Glutamatergic neuron (in vitro differentiated cells): ENCODE results near the gene SCAMP4. TPM values are rescaled to one million over a fixed set of nuclear protein-coding genes. Genes with fewer than 3 reads are reported as not detected.
A peak's percentile ranks its signal among the peaks of the same experiment; 100 is the strongest.

Source experiments
- DNase-seq: peaks from one replicate; pipeline ENCODE4 v3.0.0; 2022
- H3K27ac Mint-ChIP-seq: one replicate; pipeline ENCODE4 v1.8.0; 2020; ENCODE audit warnings: mild to moderate bottlenecking, mixed read lengths, inconsistent platforms; ENCODE audit not compliant: unreplicated experiment
- H3K27me3 Mint-ChIP-seq: one replicate; pipeline ENCODE4 v1.8.0; 2020; ENCODE audit warnings: mild to moderate bottlenecking, moderate library complexity, mixed read lengths, inconsistent platforms; ENCODE audit not compliant: unreplicated experiment
- H3K36me3 Mint-ChIP-seq: one replicate; pipeline ENCODE4 v1.8.0; 2020; ENCODE audit warnings: mild to moderate bottlenecking, mixed read lengths, inconsistent platforms; ENCODE audit not compliant: unreplicated experiment
- H3K4me1 Mint-ChIP-seq: one replicate; pipeline ENCODE4 v1.8.0; 2020; ENCODE audit warnings: mild to moderate bottlenecking, low read depth, mixed read lengths, inconsistent platforms; ENCODE audit not compliant: unreplicated experiment
- H3K4me3 Mint-ChIP-seq: one replicate; pipeline ENCODE4 v1.8.0; 2020; ENCODE audit warnings: mild to moderate bottlenecking, mixed read lengths, inconsistent platforms; ENCODE audit not compliant: unreplicated experiment
- H3K9me3 Mint-ChIP-seq: one replicate; pipeline ENCODE4 v1.8.0; 2020; ENCODE audit warnings: mild to moderate bottlenecking, moderate library complexity, mixed read lengths, inconsistent platforms; ENCODE audit not compliant: unreplicated experiment
- total RNA-seq: library from RNA; stranded (reverse); fragmentation: NEBNext Ultra II Directional; extraction: Animal tissue kit (Norgen Biotek cat#: 25700); gene quantifications from one replicate; pipeline ENCODE4 v1.2.1, GENCODE V29; 2021; ENCODE audit not compliant: unreplicated experiment
- TF ChIP-seq, protein P1 (sequence below): fragments of 200-600 bp; sonication (generic); IDR thresholded peaks from one replicate; pipeline ENCODE4 v1.5.0; 2021; ENCODE audit not compliant: partially characterized antibody, unreplicated experiment

SCAMP4 gene
- total RNA-seq, 1 donor from 2014 or later: 66.3 TPM

DNA sequence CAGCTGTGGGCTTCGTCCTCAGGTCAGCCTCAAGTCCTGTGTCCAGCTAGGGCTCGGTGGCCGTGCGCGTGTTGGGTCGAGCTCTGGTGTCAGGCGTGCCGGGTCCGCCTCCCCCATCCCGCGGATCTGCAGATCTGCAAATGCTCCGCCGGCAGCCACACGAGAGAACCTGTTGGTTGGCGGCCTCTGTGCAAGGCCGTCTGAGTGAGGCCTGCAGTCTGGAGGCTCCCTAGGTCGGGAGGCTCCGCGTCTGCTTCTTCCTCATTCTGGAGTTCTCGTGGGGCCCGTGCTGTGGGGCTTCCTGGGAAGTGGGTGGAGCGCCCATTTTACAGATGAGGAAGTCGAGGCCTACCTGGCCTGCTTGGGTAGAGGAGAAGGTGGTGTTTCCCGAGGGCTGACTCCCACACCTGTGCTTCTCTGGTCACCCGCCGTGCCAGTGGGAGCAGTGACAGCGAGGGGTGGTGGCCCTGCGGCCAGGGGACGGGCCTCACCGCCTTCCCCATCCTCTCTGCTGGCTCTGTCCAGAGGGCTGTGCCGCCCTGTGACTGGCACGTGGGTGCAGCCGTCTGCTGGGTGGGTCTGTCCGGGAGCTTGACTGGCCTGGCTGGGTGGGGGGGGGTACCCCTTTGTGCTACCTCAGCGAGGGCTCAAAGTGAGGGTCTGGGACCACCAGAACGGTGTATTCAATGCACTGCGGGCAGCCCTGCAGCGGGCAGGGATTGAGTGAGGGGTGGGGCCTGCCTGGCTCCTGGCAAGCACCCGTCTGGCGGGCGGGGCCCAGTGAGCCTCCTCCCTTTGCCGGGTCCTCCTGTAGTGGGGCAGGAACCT, 39.1 kb downstream of the SCAMP4 start:
- H3K27me3 Mint-ChIP-seq: peaks cover 14% of the 10 kb centered on the region
- H3K4me3 Mint-ChIP-seq: no peak overlapping the region
- peaks cover 17% of the 10 kb centered on the region for H3K4me1 Mint-ChIP-seq
- peaks cover 14% of the 10 kb centered on the region for H3K9me3 Mint-ChIP-seq
- H3K27ac Mint-ChIP-seq: no peak overlapping the region
- H3K36me3 Mint-ChIP-seq: no peaks in the 10 kb centered on the region
- no peak for DNase-seq
- TF ChIP-seq, protein P1, sequence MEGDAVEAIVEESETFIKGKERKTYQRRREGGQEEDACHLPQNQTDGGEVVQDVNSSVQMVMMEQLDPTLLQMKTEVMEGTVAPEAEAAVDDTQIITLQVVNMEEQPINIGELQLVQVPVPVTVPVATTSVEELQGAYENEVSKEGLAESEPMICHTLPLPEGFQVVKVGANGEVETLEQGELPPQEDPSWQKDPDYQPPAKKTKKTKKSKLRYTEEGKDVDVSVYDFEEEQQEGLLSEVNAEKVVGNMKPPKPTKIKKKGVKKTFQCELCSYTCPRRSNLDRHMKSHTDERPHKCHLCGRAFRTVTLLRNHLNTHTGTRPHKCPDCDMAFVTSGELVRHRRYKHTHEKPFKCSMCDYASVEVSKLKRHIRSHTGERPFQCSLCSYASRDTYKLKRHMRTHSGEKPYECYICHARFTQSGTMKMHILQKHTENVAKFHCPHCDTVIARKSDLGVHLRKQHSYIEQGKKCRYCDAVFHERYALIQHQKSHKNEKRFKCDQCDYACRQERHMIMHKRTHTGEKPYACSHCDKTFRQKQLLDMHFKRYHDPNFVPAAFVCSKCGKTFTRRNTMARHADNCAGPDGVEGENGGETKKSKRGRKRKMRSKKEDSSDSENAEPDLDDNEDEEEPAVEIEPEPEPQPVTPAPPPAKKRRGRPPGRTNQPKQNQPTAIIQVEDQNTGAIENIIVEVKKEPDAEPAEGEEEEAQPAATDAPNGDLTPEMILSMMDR: no peak

DNA sequence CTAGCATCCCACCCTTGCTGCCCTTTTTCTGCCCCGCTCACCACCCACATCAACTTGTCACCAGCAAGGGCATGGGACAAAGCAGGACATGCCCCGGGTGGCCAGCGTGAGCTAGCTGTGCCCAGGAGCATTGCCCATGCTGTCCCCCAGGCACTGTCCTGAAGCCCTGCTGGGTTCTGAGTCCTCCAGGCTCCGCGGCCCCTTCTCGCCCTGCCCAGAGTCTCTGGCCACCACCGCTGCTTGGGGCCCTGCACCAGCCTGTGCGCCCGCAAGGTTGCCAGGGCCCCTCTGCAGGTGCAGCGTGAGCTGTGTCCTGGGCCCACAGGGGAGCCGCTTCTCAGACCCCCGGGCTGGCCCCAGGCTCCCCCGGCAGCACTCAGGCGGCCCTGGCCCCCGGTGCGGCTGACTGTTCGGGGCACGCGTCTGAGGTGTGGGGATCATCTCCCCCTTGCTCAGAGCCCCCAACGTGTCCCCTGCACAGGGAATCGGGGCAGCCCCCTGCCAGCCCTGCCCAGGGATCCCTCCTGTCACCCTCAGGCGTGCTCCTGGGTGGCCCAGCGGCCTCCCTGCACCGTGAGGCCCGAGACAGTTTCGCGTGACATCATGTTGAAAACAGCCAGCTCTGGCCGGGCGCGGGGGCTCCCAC, 39.8 kb downstream of the SCAMP4 start:
- TF ChIP-seq, protein P1: no peak
- no peak overlapping the region for H3K27ac Mint-ChIP-seq
- H3K4me1 Mint-ChIP-seq: peaks cover 15% of the 10 kb centered on the region
- no peak for DNase-seq
- no peak overlapping the region for H3K4me3 Mint-ChIP-seq
- H3K9me3 Mint-ChIP-seq: peaks cover 12% of the 10 kb centered on the region
- H3K27me3 Mint-ChIP-seq: peaks cover 7% of the 10 kb centered on the region
- no peaks in the 10 kb centered on the region for H3K36me3 Mint-ChIP-seq

DNA sequence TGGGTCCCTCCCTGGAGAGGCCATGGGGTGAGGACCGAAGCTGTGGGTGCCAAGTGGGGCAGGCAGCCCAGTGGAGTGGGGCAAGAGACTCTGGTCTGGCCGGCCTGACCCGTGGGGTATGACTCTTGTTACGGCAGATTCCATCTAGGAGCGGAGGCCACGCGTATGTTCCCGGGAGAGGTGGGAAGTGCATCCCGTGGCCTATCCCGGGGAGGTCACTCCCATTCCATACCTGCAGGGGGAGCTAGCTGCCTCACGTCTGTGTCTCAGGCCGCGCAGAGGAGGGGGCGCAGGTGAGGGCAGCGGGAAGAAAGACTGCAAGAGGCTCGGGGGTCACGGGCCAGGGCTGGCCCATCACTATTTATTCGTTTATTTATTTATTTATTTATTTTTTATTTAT, 40.7 kb downstream of the SCAMP4 start:
- Mint-ChIP-seq H3K27me3 (peaks cover 6% of the 10 kb centered on the region), H3K27ac (no peak overlapping the region), H3K9me3 (peaks cover 8% of the 10 kb centered on the region), H3K4me3 (no peak overlapping the region), H3K36me3 (no peaks in the 10 kb centered on the region), H3K4me1 (peaks cover 13% of the 10 kb centered on the region)
- DNase-seq: peak; percentile 81
- TF ChIP-seq, protein P1: peak; percentile 73

DNA sequence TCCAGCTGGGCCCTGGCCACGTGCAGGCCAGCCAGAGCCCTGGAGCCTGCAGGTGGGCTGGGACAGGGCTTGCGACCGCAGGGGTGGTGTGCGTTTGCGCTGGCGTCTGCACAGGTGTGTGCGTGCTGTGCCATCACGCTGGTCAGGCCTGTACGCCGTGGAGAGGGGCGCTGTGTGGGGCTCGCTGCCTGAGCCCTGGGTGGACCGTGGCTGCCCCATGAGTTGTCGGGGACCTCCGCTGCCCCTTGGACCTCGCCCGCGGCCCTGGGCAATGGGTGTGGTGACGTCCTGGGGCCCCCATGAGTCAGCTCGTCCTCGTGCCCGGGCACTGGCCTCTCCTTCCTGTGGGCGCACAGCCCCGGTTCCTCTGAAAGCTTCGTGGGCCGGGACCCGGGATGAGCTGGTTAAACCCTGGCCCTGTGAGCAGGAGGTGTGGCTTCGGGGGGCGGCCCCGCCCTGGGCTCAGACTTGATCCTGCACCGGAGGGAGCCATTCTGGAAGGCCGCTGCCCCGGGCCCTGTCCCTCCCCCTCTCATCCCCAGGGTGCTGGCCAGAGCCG, 42.5 kb downstream of the SCAMP4 start:
- Mint-ChIP-seq H3K36me3 (no peaks in the 10 kb centered on the region), H3K4me3 (no peak overlapping the region), H3K9me3 (peaks cover 9% of the 10 kb centered on the region), H3K27me3 (peaks cover 8% of the 10 kb centered on the region), H3K27ac (no peak overlapping the region), H3K4me1 (peaks cover 13% of the 10 kb centered on the region)
- TF ChIP-seq, protein P1: no peak
- no peak for DNase-seq
